ENCODE data around the gene GDPD3. TPM values are rescaled to one million over a fixed set of nuclear protein-coding genes. Genes with fewer than 3 reads are reported as not detected.

The GDPD3 gene
- total RNA-seq, 6 experiments from 2014 or later: 1.5 to 3.0 (median 2.3) TPM

DNA sequence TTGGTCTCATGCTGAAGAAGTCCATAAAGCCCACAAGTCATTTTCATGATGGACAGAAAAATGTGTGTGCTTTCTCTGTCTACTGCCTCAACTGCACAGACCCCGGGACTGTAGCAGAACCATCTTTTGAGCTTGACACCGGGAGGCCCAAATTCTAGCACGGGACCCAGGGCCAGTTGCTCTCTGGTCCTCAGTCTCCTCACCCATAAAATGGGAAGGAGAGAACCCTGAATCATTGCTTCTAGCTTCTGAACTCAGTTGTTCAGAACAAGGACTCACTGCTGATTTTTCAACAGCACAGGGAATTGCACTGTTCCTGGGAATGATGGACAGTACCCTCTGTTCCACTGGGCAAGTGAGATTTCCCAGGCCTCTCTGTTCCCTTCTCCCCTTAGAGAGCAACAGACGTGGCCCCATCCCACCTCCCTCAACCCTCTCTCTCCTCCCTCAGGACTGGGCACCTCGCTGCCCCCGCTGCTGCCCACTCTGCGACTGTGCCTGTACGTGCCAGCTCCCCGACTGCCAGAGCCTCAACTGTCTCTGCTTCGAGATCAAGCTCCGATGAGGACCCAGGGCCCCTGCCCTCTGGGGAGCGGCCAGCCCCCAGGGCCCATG is 50.0 kb downstream of the GDPD3 start:
- Mint-ChIP-seq H3K9me3 (no peaks in the 10 kb centered on the region), H3K4me1 (ENCODE audit: low read depth) (peaks cover 30% of the 10 kb centered on the region), H3K27ac (peak overlapping the region; percentile 97), H3K4me3 (peak overlapping the region; percentile 93), H3K36me3 (ENCODE audit: low read depth) (peaks cover 31% of the 10 kb centered on the region), H3K27me3 (ENCODE audit: insufficient read depth) (peaks cover 11% of the 10 kb centered on the region; the same call in 1 of the 2 replicates)
- DNase-seq: no peak
- TF ChIP-seq, protein P1, sequence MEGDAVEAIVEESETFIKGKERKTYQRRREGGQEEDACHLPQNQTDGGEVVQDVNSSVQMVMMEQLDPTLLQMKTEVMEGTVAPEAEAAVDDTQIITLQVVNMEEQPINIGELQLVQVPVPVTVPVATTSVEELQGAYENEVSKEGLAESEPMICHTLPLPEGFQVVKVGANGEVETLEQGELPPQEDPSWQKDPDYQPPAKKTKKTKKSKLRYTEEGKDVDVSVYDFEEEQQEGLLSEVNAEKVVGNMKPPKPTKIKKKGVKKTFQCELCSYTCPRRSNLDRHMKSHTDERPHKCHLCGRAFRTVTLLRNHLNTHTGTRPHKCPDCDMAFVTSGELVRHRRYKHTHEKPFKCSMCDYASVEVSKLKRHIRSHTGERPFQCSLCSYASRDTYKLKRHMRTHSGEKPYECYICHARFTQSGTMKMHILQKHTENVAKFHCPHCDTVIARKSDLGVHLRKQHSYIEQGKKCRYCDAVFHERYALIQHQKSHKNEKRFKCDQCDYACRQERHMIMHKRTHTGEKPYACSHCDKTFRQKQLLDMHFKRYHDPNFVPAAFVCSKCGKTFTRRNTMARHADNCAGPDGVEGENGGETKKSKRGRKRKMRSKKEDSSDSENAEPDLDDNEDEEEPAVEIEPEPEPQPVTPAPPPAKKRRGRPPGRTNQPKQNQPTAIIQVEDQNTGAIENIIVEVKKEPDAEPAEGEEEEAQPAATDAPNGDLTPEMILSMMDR (IDR thresholded peaks at IDR 0.05): no peak

DNA sequence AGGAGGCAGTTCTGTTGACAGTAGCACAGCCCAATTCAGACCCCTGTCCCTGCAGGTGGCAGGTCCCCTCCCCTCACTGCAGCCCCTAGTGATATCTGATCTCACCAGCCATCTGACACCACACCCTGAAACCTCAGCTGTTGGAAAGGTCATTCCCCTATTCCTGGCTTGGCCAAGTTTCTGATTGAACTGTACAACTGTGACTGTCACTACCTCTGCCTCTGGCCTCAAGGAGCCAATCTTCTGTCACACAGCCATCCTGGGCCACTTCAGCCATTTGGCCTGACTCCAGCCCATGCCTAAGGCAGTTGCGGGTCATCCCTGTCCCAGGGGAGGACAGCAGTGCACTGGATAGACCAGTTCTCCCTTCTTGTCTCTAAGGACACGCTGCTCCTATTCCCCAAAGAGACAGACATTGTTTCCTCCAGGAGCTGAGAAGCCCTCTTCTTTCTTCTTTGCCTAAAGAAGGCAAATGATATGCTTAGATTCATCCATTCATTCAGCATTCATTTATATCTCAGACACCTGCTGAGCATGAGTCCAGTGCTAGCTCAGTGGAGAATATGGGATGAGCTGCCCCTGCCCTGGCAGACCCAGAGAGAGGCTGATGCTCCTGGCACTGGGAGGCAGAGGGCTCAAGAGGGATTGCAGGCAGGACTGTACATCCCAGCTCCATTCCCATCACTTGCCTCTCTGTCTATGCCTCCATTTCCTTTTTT is 52.3 kb downstream of the GDPD3 start:
- Mint-ChIP-seq H3K36me3 (ENCODE audit: low read depth) (peaks cover 12% of the 10 kb centered on the region), H3K27me3 (ENCODE audit: insufficient read depth) (peaks cover 7% of the 10 kb centered on the region; the same call in 1 of the 2 replicates), H3K4me1 (ENCODE audit: low read depth) (peaks cover 19% of the 10 kb centered on the region), H3K9me3 (no peaks in the 10 kb centered on the region), H3K27ac (no peak overlapping the region), H3K4me3 (no peak overlapping the region)
- TF ChIP-seq, protein P1 (IDR thresholded peaks at IDR 0.05): no peak
- no peak for DNase-seq

DNA sequence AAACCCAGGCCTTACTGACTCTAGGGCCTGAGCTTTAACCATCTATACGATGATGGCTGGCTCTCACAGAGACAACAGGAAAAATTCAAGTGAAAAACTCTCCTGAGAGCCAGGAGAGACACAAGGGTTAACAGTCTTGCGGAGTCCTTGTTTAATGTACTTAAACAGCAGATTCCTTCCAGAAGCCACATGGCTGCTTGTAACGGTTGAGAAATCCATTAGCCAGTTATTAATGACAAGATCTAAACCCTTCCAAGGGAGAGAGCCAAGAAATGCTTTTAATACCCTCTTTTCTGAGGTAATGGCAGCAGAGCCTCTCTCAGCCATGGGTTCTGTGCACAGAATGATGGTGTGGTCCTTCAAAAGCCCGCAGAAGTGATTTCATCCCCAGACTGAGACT is 53.0 kb downstream of the GDPD3 start:
- peaks cover 20% of the 10 kb centered on the region for H3K4me1 Mint-ChIP-seq (ENCODE audit: low read depth)
- no peak overlapping the region for H3K4me3 Mint-ChIP-seq
- H3K36me3 Mint-ChIP-seq (ENCODE audit: low read depth): peaks cover 12% of the 10 kb centered on the region
- no peak overlapping the region for H3K27ac Mint-ChIP-seq
- H3K27me3 Mint-ChIP-seq (ENCODE audit: insufficient read depth): peaks cover 4% of the 10 kb centered on the region; the same call in 1 of the 2 replicates
- DNase-seq: no peak
- H3K9me3 Mint-ChIP-seq: no peaks in the 10 kb centered on the region
- TF ChIP-seq, protein P1 (IDR thresholded peaks at IDR 0.05): no peak

DNA sequence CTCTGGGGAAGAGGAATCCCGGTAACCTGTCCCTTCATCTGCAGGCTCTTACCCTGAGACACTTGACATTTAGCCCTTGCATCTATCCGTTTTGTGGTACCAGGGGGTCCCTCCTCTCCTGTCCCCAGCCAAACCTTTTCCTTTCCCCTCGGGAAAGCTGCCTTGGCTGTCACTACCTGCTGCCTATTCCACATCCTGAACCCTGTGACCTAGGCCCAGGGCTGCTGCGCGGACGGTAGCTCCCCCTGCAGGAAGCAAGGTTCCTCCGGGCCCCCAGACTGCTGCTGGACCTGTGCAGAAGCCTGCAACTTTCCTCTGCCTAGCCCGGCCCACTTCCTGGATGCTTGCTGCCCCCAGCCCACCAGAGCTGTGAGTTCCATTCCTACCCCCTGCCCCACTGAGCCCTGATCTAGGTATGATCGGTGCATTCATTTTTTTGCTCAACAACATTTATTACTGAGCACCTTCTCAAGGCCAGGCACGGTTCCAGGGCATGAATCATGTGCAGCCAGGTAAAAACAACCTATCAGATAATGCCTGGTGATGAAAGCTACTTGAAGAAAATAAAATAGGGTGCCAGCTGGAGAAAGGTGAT is 58.3 kb downstream of the GDPD3 start:
- TF ChIP-seq, protein P1 (IDR thresholded peaks at IDR 0.05): peak; percentile 63
- Mint-ChIP-seq H3K27me3 (ENCODE audit: insufficient read depth) (peaks cover 2% of the 10 kb centered on the region), H3K9me3 (no peaks in the 10 kb centered on the region), H3K4me3 (peak overlapping the region; percentile 90), H3K4me1 (ENCODE audit: low read depth) (peaks cover 36% of the 10 kb centered on the region), H3K27ac (peak overlapping the region; percentile 81), H3K36me3 (ENCODE audit: low read depth) (peaks cover 9% of the 10 kb centered on the region; the same call in 1 of the 2 replicates)
- DNase-seq: no peak

Other genes starting within 250 kb of the GDPD3 start
- 1 to 10 TPM; 1.5 to 4.5 (median 3.9) TPM for gene SEZ6L2, start 214.0 kb downstream of the GDPD3 start, total RNA-seq (2021; fragmentation: NEBNext Ultra II Directional; extraction: Animal tissue kit (Norgen Biotek cat#: 25700))
- gene ASPHD1, start 213.0 kb downstream of the GDPD3 start, total RNA-seq (2021; fragmentation: NEBNext Ultra II Directional; extraction: Animal tissue kit (Norgen Biotek cat#: 25700)): 10 to 100 TPM in 4 of 6 experiments, 1 to 10 TPM in 2; 5.1 to 15.9 (median 14.1) TPM
- 10 to 100 TPM; 13.9 to 17.0 (median 16.1) TPM for gene KCTD13, start 187.3 kb downstream of the GDPD3 start, total RNA-seq (2021; fragmentation: NEBNext Ultra II Directional; extraction: Animal tissue kit (Norgen Biotek cat#: 25700))
- 100 to 1,000 TPM; 105 to 122 (median 110) TPM for gene TMEM219, start 151.5 kb downstream of the GDPD3 start, total RNA-seq (2021; fragmentation: NEBNext Ultra II Directional; extraction: Animal tissue kit (Norgen Biotek cat#: 25700))
- gene TAOK2, start 139.7 kb downstream of the GDPD3 start, total RNA-seq (2021; fragmentation: NEBNext Ultra II Directional; extraction: Animal tissue kit (Norgen Biotek cat#: 25700)): 10 to 100 TPM; 50.4 to 56.9 (median 53.0) TPM
- 10 to 100 TPM in 5 of 6 experiments, 1 to 10 TPM in 1; 9.8 to 14.4 (median 13.4) TPM for gene HIRIP3, start 117.9 kb downstream of the GDPD3 start, total RNA-seq (2021; fragmentation: NEBNext Ultra II Directional; extraction: Animal tissue kit (Norgen Biotek cat#: 25700))
- gene INO80E, start 117.3 kb downstream of the GDPD3 start, total RNA-seq (2021; fragmentation: NEBNext Ultra II Directional; extraction: Animal tissue kit (Norgen Biotek cat#: 25700)): 10 to 100 TPM; 61.0 to 77.4 (median 73.8) TPM
- under 1 TPM in 2 of 6 experiments, not detected in 4; 0.19 to 0.30 TPM for gene DOC2A, start 102.5 kb downstream of the GDPD3 start, total RNA-seq (2021; fragmentation: NEBNext Ultra II Directional; extraction: Animal tissue kit (Norgen Biotek cat#: 25700))
- gene C16orf92, start 90.3 kb downstream of the GDPD3 start, total RNA-seq (2021; fragmentation: NEBNext Ultra II Directional; extraction: Animal tissue kit (Norgen Biotek cat#: 25700)): not detected
- gene TLCD3B, start 82.3 kb downstream of the GDPD3 start, total RNA-seq (2021; fragmentation: NEBNext Ultra II Directional; extraction: Animal tissue kit (Norgen Biotek cat#: 25700)): under 1 TPM in 4 of 6 experiments, not detected in 2; 0.28 to 0.39 (median 0.33) TPM
- gene ALDOA, start 47.8 kb downstream of the GDPD3 start, total RNA-seq (2021; fragmentation: NEBNext Ultra II Directional; extraction: Animal tissue kit (Norgen Biotek cat#: 25700)): 1,000 to 10,000 TPM; 1,621 to 1,937 (median 1,752) TPM
- 100 to 1,000 TPM; 111 to 135 (median 123) TPM for gene PPP4C, start 37.5 kb downstream of the GDPD3 start, total RNA-seq (2021; fragmentation: NEBNext Ultra II Directional; extraction: Animal tissue kit (Norgen Biotek cat#: 25700))
- gene TBX6, start 21.6 kb downstream of the GDPD3 start, total RNA-seq (2021; fragmentation: NEBNext Ultra II Directional; extraction: Animal tissue kit (Norgen Biotek cat#: 25700)): under 1 TPM; 0.16 to 0.33 (median 0.26) TPM
- 10 to 100 TPM; 17.2 to 28.4 (median 19.1) TPM for gene YPEL3, start 17.3 kb downstream of the GDPD3 start, total RNA-seq (2021; fragmentation: NEBNext Ultra II Directional; extraction: Animal tissue kit (Norgen Biotek cat#: 25700))
- 10 to 100 TPM; 58.5 to 89.3 (median 80.4) TPM for gene MAPK3, start 9.7 kb upstream of the GDPD3 start, total RNA-seq (2021; fragmentation: NEBNext Ultra II Directional; extraction: Animal tissue kit (Norgen Biotek cat#: 25700))
- 1 to 10 TPM; 2.9 to 4.2 (median 3.7) TPM for gene CORO1A, start 70.1 kb upstream of the GDPD3 start, total RNA-seq (2021; fragmentation: NEBNext Ultra II Directional; extraction: Animal tissue kit (Norgen Biotek cat#: 25700))
- 100 to 1,000 TPM; 113 to 142 (median 131) TPM for gene BOLA2B, start 80.1 kb upstream of the GDPD3 start, total RNA-seq (2021; fragmentation: NEBNext Ultra II Directional; extraction: Animal tissue kit (Norgen Biotek cat#: 25700))
- 10 to 100 TPM; 13.2 to 23.3 (median 20.7) TPM for gene SLX1A, start 80.3 kb upstream of the GDPD3 start, total RNA-seq (2021; fragmentation: NEBNext Ultra II Directional; extraction: Animal tissue kit (Norgen Biotek cat#: 25700))
- 1 to 10 TPM; 3.4 to 8.9 (median 4.1) TPM for gene SULT1A3, start 85.7 kb upstream of the GDPD3 start, total RNA-seq (2021; fragmentation: NEBNext Ultra II Directional; extraction: Animal tissue kit (Norgen Biotek cat#: 25700))
- 1 to 10 TPM in 5 of 6 experiments, under 1 TPM in 1; 0.91 to 7.5 (median 4.0) TPM for gene NPIPB13, start 134.9 kb upstream of the GDPD3 start, total RNA-seq (2021; fragmentation: NEBNext Ultra II Directional; extraction: Animal tissue kit (Norgen Biotek cat#: 25700))
- 10 to 100 TPM; 76.2 to 91.0 (median 80.4) TPM for gene CD2BP2, start 241.8 kb upstream of the GDPD3 start, total RNA-seq (2021; fragmentation: NEBNext Ultra II Directional; extraction: Animal tissue kit (Norgen Biotek cat#: 25700))